HG02970 (cell line): ENCODE results near the gene FKBP3.
"Not testable (repeated sequence)": the region's sequence is repeated elsewhere in the genome, so short reads cannot be mapped to it uniquely, and the experiment has no call there.

ENCODE experiments used
- ATAC-seq: cut with Tn5 transposase; IDR thresholded peaks from one replicate; pipeline ENCODE4 v1.9.1; 2021; ENCODE audit warnings: mild to moderate bottlenecking, moderate library complexity, moderate number of reproducible peaks; ENCODE audit not compliant: unreplicated experiment, low FRiP score

FKBP3 gene

DNA sequence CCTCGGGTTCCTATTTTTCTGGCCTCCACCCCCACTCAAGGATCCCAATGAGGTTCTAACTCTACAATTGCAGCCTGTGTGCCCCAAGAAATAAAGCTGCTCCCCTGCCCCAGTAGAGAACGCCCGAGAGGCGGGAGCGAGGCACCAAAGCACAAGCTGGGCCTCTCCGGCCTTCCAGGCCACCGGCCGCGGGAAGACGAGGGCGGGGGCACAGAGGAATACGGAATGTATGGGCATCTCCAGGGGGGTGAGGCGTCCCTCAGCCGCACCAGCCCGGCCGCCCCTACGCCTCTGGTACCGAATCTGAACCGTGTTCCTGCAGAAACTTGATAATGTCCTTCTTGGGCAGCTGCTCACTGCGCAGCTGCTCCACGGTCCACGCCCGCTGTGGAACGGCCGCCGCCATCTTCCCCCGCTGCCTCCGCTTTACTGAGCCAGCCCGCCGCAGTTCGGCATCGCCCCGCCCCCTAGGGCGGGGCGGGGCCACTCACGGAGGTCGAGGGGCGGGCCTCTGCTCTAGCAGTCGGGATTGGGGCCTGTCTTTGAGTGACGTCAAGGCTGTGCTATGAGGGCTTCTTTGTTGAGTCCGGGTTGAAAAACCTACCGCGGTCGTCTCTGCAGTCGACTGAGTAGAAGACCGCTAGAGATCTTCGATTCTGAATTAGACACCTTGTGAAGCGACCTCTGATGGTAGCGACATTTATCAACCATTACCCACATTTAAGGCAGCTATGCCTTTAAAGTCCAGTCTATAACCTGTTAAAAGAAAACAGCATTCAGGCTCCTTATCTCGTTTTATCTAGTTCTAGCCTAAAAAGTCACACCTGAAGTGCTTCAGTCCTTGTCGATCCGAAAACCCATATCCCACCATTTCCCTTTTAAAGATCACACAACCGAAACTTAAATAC, at the start of gene FKBP3:
Gene FKBP3, minus strand, starts transcription at position 431 of the 908 bp plus-strand sequence. Its CDS starts 25 bp downstream, at position 406.
- peak; percentile 89 for ATAC-seq

DNA sequence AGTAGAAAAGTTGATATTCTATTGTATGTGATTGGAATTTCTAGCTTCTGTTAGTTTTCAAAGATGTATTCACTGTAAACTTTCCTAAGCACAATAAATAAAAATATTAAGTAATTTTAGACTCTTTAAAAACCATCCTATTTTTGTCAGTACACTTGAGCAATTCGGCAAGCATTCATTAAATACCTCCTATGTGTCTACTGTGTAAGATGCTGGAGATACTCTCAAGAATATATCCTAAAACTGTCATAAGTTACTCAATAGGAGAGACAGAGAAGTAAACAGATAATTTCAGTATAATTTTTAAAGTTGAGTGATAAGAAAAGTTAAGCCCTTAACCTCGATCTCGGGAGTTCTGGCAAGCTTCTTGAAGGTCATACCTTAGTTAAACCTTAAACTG, 47.5 kb upstream of the FKBP3 start:
- ATAC-seq = no peak

DNA sequence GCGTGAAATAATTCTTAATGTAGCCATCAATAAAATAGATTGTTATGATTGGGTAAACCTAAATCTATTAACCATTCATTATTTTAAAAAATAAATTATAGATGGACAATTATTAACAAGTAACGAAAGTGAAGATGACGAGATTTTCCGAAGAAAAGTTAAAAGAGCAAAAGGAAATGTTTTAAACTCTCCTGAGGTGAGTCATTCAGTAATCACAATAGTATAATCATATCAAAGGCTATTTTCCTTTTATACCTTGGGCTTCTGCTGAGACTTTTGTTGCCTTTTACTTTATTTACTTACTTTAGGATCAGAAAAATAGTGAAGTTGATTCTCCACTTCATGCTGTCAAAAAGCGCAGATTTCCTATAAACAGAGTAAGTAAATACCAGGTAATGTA, 47.0 kb upstream of the FKBP3 start:
- no peak for ATAC-seq

DNA sequence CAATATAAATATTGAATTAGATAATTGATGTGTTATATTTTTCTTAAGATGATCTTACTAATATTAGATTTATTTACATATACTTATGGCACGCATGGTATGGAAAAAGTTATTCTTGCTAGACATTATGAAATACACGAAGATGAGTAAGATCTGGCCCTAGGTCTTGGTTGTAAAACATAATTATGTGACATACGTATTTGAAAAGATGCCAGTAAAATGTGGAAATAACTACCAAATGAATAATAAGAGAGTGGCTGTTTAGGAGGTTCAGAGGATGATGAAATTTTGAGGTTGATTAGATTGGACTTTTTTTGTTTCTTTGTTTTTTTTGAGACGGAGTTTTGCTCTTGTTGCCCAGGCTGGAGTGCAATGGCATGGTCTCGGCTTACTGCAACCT, 42.8 kb upstream of the FKBP3 start:
- no peak for ATAC-seq

DNA sequence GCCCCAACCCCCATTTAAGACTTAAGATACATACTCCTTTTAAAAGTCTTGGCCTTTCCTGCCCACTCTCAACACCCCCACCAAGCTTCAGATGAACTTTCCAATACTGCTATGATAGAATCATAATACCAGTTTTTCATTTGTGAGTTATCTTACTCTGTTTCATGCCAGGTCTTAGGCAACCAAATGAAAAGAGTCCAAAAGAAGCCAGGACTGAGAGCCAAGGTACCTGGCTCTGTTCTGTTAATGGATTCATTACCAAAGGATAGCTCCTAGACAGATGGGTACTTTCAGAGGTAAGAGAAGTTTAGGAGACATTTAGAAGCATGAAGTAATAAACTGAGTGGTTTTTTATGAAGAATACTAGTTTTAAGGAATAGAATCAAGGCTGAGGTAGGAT, 35.6 kb upstream of the FKBP3 start:
- no peak for ATAC-seq

DNA sequence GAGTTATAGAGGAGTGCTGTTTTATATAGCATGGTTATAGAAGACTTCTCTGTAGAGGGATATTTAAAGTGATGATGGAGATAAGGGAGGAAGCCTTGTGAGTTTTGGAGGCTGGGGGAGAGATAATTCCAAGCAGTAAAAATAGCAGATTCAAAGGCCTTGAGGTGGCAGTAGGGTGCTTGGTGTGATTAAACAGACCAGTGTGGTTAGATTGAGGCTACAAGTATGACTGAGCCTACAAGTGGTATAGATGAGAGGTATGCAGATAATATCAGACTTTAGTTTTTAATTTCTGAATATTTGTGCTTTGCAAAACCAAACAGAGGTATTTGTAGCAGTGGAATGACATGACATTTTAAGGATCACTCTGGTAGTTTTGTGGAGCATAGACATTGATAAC, 21.8 kb upstream of the FKBP3 start:
- no peak for ATAC-seq

DNA sequence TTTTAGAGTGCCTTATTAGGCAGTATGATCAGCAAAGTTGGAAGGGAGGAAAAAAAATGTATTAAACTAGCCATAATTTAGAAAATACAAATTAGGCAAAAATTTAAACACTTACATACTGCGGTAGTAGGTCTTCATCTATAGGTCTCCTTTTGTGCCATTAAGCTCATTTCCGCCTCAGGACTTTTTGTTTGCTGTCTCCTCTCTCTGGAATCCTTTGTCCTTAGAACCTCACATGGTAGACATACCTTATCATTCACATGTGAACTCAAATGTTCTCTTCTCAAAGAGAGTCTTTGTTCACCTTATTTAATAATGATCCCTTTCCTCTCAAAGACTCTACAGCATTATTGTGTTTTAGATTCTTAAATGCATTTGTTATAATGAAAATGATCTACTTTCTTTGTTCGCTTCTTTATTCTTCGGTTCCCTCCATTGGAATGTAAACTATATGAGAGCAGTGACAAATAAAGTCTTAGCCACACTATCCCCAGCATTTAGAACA, 16.2 kb upstream of the FKBP3 start:
- ATAC-seq = no peak

DNA sequence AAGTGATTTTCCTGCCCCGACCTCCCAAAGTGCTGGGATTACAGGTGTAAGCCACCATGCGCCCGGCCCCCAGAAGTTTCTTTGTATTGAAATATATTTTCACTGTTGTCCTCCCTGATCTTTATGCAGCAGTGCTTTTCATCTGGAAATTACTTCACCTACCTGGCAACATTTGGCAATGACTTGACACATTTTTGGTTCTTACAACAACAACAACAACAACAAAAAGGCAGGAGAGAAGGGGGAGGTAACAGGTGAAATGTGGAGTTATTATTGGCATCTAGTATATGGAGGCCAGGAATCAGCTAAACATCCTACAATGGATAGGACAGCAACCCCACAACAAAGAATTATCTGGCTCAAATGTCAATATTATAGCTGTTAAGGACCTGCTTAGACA, 15.3 kb upstream of the FKBP3 start:
- ATAC-seq = no peak

DNA sequence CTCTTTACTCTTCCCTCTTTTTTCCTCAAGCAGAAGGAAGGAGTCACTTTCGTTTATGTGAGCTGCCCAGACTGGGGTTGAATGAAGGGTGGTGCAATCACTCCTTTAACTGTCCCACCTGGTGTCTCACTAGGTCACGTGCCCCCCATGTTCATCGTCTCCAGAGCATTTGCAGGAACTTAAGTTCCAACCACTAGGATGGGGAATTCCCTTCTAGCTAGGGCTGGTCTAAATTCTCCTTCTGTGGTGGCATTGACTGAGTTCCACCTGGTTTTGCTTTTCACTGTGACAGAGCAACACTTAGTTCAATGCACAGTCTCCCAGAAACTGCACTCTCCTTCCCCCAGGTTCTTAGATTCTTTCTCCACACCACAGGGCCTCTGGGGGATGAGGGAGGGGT, 10.9 kb upstream of the FKBP3 start:
- ATAC-seq = no peak

DNA sequence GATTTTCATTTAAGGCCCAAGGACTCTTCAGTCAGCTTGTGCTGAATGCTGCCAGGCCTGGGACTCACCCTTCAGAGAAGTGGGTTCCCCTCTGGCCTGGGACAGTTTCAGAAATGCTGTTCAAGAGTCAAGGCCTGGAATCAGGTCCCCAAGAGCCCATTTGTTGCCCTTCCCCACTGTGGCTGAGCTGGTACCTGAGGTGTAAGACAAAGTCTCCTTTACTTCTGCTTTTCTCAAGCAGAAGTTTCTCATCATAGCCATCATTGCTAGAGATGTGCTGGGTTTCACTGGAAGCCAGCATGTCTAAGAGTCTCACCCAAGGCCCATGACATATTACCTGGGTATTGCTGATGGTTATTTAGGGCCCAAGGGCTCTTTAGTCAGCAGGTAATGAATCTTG, 10.4 kb upstream of the FKBP3 start:
- ATAC-seq = no peak

DNA sequence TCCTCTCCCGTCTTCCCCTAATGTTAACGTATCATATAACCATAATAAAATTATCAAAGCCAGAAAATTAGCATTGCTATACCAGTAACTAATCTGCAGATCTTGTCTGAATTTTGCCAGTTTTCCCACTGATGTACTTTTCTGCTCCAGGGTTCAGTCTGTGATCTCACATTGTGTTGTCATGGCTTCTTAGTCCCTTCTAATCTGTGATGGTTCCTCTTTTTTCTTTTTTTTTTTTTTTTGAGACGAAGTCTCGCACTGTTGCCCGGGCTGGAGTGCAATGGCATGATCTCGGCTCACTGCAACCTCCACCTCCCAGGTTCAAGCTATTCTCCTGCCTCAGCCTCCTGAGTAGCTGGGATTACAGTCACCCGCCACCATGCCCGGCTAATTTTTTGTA, 7.8 kb upstream of the FKBP3 start:
- not testable (repeated sequence) for ATAC-seq

DNA sequence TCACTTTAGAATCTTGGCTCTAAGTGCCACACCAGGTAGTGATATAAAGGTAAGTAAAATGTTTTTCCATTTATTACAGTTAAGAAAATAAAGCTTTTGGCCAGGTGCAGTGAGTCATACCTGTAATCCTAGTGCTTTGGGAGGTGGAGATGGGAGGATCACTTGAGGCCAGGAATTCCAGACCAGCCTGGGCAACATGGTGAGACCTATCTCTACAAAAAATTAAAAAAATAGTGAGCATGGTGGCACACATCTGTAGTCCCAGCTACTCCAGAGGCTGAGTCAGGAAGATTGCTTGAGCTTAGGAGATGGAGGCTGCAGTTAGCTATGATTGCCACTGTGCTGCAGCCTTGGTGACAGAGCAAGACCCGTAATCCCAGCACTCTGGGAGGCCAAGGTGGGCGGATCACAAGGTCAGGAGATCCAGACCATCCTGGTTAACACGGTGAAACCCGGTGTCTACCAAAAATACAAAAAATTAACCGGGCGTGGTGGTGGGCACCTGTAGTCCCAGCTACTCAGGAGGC, 6.4 kb upstream of the FKBP3 start:
- no peak for ATAC-seq

DNA sequence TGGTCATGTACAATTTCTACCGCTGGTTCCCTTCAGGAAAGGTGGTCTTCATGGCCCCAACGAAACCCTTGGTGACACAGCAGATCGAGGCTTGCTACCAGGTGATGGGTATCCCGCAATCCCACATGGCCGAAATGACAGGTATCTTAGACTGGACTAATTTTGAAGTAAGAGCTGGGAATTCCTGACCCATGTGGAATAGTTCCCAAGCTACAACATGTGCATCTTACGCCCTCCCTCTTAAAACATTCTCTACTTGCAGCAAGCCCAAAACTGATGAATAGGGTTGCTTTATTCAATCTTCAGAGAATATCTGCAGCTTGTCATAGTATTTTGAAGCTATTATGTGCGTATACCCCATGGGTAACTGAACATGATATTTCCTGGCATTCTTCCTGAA, 2.1 kb upstream of the FKBP3 start:
- ATAC-seq = no peak

DNA sequence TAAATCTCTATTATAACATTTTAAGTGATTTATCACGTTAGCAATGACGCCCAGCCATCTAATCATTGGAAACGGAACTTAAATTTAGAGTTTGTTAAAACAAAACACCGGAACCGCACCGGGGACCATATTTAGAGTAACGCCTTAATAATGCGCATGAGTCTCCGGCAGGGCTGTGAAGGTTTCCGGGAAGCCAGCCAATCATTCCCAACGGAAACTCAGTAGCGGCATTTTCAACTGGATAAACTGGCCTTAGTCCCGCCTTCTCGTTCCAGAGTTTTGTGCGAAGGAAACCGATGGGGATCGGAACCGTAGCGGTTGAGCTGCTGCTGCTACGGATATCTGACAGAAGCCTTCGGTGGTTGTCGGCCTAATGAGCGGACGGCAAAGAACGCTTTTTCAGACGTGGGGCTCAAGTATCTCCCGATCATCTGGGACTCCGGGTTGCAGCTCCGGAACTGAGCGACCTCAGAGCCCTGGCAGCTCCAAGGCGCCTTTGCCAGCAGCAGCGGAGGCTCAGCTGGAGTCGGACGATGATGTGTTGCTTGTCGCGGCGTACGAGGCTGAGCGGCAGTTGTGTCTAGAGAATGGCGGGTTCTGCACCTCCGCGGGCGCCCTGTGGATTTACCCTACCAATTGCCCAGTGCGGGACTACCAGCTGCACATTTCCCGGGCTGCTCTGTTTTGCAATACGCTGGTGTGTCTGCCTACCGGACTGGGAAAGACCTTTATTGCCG, 1.5 kb upstream of the FKBP3 start, which contains the start of gene FANCM:
Gene FANCM, plus strand, starts transcription at position 272 of the 737 bp plus-strand sequence. Its CDS starts 102 bp downstream, at position 374.
- ATAC-seq = peak; percentile 40

DNA sequence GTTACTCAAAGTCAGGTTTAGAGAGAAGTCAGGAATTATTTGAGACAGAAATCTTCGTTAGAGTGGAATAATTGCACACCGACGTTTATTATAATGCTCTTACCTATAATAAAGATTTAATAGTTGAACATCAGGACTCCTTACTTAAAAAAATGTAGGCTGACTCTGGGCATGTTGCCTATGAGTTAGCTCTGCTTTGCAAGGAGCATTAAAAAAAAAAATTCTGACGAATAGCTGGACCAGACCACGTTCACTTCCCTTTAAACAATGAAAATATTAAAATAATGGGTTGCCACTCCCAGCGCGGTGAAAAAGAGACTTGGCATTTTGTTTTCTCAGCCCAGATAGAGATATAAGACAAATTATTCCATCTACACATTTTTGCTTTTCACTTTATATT, 875 bp upstream of the FKBP3 start:
- ATAC-seq = no peak

DNA sequence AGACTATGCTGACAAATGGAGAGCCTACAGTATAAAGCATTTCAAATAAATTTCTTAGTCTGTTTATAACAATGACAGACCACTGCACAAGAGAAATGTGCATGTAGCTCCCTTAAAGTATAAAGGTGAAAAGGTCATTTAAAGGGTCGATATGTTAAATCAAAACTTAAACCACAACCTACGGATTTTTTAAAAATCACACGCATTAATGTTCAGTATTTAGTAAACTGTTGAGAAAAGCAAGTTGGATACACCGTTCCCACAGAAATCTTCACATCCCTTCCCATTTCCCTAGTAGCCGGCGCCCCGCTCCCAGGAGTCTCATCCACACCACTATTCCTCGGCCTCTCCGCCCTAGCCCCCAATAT, 614 bp downstream of the FKBP3 start:
- no peak for ATAC-seq

DNA sequence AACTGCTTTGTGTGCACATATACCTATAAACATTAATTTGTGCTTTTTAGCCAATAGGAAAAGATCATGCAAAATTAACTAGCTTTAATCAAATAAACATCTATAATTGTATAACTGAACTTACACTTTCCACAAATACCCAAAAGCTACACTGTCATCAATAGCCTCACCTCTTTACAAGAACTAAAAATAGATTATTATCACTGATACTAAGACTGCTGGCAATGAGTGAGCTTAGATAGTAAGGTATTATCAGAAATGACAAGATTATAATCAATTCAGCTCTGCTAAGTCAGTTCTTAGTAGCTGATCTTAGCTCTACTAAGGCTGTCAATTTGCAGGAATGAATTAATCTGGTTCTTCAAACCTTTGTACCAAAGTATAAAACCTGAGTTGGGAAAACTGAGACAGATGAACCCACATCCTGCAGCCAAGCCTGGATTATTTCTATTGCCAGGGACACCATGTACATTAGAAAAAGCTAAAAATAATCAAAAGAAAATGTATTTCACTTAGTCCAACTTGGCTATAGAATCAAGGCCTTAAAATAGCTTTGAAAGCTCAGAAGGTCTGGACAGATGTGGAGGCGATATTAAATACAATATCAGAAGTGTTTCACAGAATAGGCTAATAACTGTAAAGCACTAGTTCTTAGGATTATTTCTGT, 5.2 kb downstream of the FKBP3 start:
- ATAC-seq = no peak

DNA sequence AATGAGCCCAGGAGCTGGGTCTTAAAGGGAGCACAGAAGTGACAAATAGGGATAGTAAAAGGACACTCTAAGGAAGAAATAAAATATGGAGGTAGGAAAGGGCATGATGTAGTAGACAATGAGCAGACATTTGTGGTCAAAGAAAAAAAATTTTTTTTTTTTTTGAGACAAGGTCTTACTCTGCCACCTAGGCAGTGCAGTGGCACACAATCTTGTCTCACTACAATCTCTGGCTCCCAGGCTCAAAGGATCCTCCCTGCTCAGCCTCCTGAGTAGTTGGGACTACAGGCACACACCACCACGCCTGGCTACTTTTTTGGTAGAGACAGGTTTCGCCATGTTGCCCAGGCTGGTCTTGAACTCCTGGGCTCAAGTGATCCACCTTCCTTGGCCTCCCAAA, 8.5 kb downstream of the FKBP3 start:
- no peak for ATAC-seq

DNA sequence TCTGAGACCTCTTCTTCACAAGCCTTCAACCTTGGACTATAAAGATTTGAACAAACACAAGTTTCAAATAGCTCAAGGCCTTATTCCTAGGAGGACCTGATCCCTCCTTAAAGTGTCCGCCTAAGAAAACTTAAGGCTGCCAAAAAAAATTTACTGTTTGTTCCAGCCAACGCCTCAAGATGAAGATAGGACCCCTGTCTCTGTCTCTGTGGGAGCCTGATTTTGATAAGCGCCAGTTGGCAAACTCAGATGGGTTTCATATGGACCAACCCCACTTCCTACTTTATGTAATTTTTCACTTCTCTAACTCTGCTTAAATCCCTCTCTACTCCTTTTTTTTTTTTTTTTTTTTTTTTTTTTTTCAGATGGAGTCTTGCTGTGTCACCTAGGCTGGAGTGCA, 11.0 kb downstream of the FKBP3 start:
- no peak for ATAC-seq

DNA sequence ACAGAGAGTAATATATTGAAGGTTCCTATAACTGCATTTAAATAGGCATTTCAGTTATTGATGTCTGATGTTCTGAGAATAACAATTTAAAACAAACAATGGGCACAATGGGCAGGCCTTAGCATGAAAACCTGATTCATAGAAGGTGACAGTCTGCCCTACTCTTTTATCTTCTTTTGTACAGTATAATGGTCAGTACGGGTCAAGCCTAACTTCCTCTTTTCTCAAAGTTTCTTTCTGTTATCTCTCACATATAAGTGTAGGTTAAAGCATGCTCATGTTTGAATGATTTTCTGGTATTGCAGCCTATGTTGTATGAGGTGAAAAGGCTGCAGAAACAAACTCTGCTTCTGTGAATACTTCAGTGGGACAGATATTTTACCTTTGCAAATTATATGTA, 14.2 kb downstream of the FKBP3 start:
- no peak for ATAC-seq

DNA sequence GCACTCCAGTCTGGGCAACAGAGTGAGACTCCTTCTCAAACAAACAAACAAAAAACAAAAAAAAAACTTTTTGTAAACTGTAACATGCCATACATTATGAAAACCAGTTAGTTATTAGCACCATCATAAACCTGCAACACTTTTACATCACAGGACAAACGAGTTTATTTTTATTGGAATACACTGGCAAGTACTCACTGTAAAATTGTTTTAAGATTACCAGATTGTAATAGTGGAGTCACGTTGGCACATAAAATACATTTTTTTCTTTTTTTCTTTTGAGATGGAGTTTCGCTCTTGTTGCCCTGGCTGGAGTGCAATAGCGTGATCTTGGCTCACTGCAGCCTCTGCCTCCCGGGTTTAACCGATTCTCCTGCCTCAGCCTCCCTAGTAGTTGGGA, 15.7 kb downstream of the FKBP3 start:
- ATAC-seq = no peak
